SIG-M5 (cell line): Measurements from ENCODE around the gene OR5AC2.

Source experiments
- DNase-seq: peaks from one replicate; lab custom pipeline; 2025; lab: John Stamatoyannopoulos, UW

The OR5AC2 gene

GRCh38 chr3:98086873-98087272 is at the start of gene OR5AC2:
TSS of gene OR5AC2 (plus strand) at chr3:98087173. CDS start at chr3:98087173, 0 bp downstream.
- no peak for DNase-seq

- no peak for DNase-seq
Observed at GRCh38 chr3:98038286-98038685, 48.7 kb upstream of the OR5AC2 start.

- no peak for DNase-seq
Observed at GRCh38 chr3:98038876-98039275, 48.1 kb upstream of the OR5AC2 start.

GRCh38 chr3:98039322-98040024 is 47.5 kb upstream of the OR5AC2 start:
- DNase-seq, result peak; percentile 61

- no peak for DNase-seq
Observed at GRCh38 chr3:98041350-98041749, 45.6 kb upstream of the OR5AC2 start.

- no peak for DNase-seq
Observed at GRCh38 chr3:98048586-98048985, 38.4 kb upstream of the OR5AC2 start.

GRCh38 chr3:98049271-98049670 is 37.7 kb upstream of the OR5AC2 start:
- no peak for DNase-seq

- no peak for DNase-seq
Observed at GRCh38 chr3:98056035-98056434, 30.9 kb upstream of the OR5AC2 start.

- DNase-seq, result no peak
Observed at GRCh38 chr3:98057631-98058030, 29.3 kb upstream of the OR5AC2 start.

GRCh38 chr3:98058244-98058960 is 28.6 kb upstream of the OR5AC2 start:
- DNase-seq, result no peak

- DNase-seq, result no peak
Observed at GRCh38 chr3:98068824-98069223, 18.1 kb upstream of the OR5AC2 start.

- DNase-seq, result no peak
Observed at GRCh38 chr3:98070840-98071239, 16.1 kb upstream of the OR5AC2 start.

- DNase-seq, result no peak
Observed at GRCh38 chr3:98073486-98073885, 13.5 kb upstream of the OR5AC2 start.

- no peak for DNase-seq
Observed at GRCh38 chr3:98095882-98096281, 8.9 kb downstream of the OR5AC2 start.

GRCh38 chr3:98099848-98100247 is 12.9 kb downstream of the OR5AC2 start:
- DNase-seq, result no peak

- DNase-seq, result no peak
Observed at GRCh38 chr3:98108162-98108561, 21.2 kb downstream of the OR5AC2 start.

- no peak for DNase-seq
Observed at GRCh38 chr3:98109807-98110549, 23.0 kb downstream of the OR5AC2 start.

- DNase-seq, result no peak
Observed at GRCh38 chr3:98110550-98110908, 23.6 kb downstream of the OR5AC2 start.

- DNase-seq, result no peak
Observed at GRCh38 chr3:98114264-98114663, 27.3 kb downstream of the OR5AC2 start.

- DNase-seq, result no peak
Observed at GRCh38 chr3:98115717-98116116, 28.7 kb downstream of the OR5AC2 start.

- DNase-seq, result no peak
Observed at GRCh38 chr3:98130421-98130820, 43.4 kb downstream of the OR5AC2 start, which contains the start of gene OR5H1. TSS of gene OR5H1 (plus strand) at chr3:98130721. CDS start at chr3:98132698, 1,977 bp downstream.

GRCh38 chr3:98136631-98137030 is 49.7 kb downstream of the OR5AC2 start:
- DNase-seq, result no peak
